Tongue (tissue), 2 donors: Measurements from ENCODE around the gene TRIM9. TPM values are rescaled to one million over a fixed set of nuclear protein-coding genes. Genes with fewer than 3 reads are reported as not detected.

Source experiments
- DNase-seq: peaks from one replicate; pipeline ENCODE4 v3.0.0-alpha.2; 2015
- total RNA-seq: library from RNA; depleted of rRNA; stranded (reverse); fragments of >200 nt; gene quantifications from one replicate; pipeline ENCODE4 v1.2.3, GENCODE V29; 2014

The TRIM9 gene
- total RNA-seq, 1 donor from 2014 or later = 1.1 TPM

GRCh38 chr14:50935126-50936015, 159.5 kb downstream of the TRIM9 start:
- no peak for DNase-seq

GRCh38 chr14:50932592-50933495, 162.1 kb downstream of the TRIM9 start:
- no peak for DNase-seq

GRCh38 chr14:50932156-50932555, 162.7 kb downstream of the TRIM9 start:
- DNase-seq = no peak

GRCh38 chr14:50931559-50931958, 163.3 kb downstream of the TRIM9 start:
- DNase-seq = no peak

GRCh38 chr14:50929506-50929905, 165.4 kb downstream of the TRIM9 start:
- no peak for DNase-seq

GRCh38 chr14:50928002-50928635, 166.8 kb downstream of the TRIM9 start:
- no peak for DNase-seq

- DNase-seq = no peak
These were observed 168.0 kb downstream of the TRIM9 start for GRCh38 chr14:50926851-50927386.

Other genes with a start within 250 kb of the TRIM9 start
- gene ABHD12B, start 223.1 kb downstream of the TRIM9 start, total RNA-seq = not detected
- gene PYGL, start 150.6 kb downstream of the TRIM9 start, total RNA-seq = 16.9 TPM
- gene TMX1, start 145.1 kb upstream of the TRIM9 start, total RNA-seq = 38.2 TPM